HCT116 (cell line): ENCODE results near the gene HERC3. TPM values are rescaled to one million over a fixed set of nuclear protein-coding genes. Genes with fewer than 3 reads are reported as not detected.

Experiments used
- ATAC-seq: fragments of 200-7000 bp; cut with Tn5 transposase; 2 replicates; pipeline ENCODE4 v1.9.1; 2020; ENCODE audit warnings: mild to moderate bottlenecking, moderate library complexity
- BruUV-seq: library from RNA; stranded (reverse); fragments of 400-500 nt; replicated peaks from 2 replicates; lab custom pipeline; 2021; lab: Mats Ljungman, UMichigan
- CTCF ChIA-PET: fragments of 300-600 bp; sonication (Branson Sonifier 250); formaldehyde crosslinking; loops from one replicate; lab custom pipeline; 2021; ENCODE audit warnings: antibody characterized with exemption; lab: Charles Lee
- POLR2A ChIA-PET: fragments of 300-600, 350-600 bp; sonication (Branson Sonifier 250); formaldehyde crosslinking; loops from one replicate; lab custom pipeline; 2021; ENCODE audit warnings: antibody characterized with exemption; lab: Charles Lee
- RAD21 ChIA-PET, 2 experiments: fragments of 300-600 bp; sonication (Branson Sonifier 250); formaldehyde crosslinking; loops; one replicate each; lab custom pipeline; 2023; ENCODE audit warnings: low total read pairs in 2 of 2; ENCODE audit not compliant: uncharacterized antibody in 2 of 2, unreplicated experiment in 2 of 2, low non-redundant PET in 1 of 2; lab: Charles Lee
- DNase-seq: peaks from one replicate; pipeline ENCODE4 v3.0.0-alpha.2; 2010; ENCODE audit warnings: low read depth, low spot score
- H2AFZ ChIP-seq: fragments of 200-600 bp; shearing (Covaris generic), sonication (generic); 2 replicates; pipeline ENCODE4 v1.6.1; 2017; ENCODE audit warnings: low read depth, mixed run types, mixed read lengths, antibody characterized with exemption, low read length; ENCODE audit not compliant: poor library complexity, severe bottlenecking
- H3K27ac ChIP-seq: 2 replicates; pipeline ENCODE4 v1.5.1; 2012; ENCODE audit warnings: low read depth, low read length
- H3K27me3 ChIP-seq: fragments of 200-600 bp; sonication (generic); 2 replicates; pipeline ENCODE4 v1.6.1; 2016; ENCODE audit warnings: mixed run types, low read length, mixed read lengths; ENCODE audit not compliant: insufficient read depth
- H3K36me3 ChIP-seq, 2 experiments: fragments of 200-500 bp in 1 of 2; fragments of 200-600 bp in 1 of 2; sonication (Bioruptor generic) in 1 of 2; sonication (generic) in 1 of 2; 2 replicates each; pipeline versions ENCODE4 v1.5.1 to v1.6.1; 2014 to 2016; ENCODE audit warnings: low read length in 2 of 2, inconsistent platforms in 1 of 2, mixed read lengths in 1 of 2, mixed run types in 1 of 2; ENCODE audit not compliant: insufficient read depth in 2 of 2, control insufficient read depth in 1 of 2
- H3K4me1 ChIP-seq, 2 experiments: fragments of 200-600 bp in 1 of 2; sonication (generic) in 1 of 2; 2 replicates each; pipeline versions ENCODE4 v1.5.1 to v1.6.1; 2012 to 2017; ENCODE audit warnings: low read length in 2 of 2, inconsistent platforms in 1 of 2, mild to moderate bottlenecking in 1 of 2, mixed read lengths in 1 of 2, mixed run types in 1 of 2, moderate library complexity in 1 of 2; ENCODE audit not compliant: insufficient read depth in 2 of 2, control insufficient read depth in 1 of 2
- H3K4me2 ChIP-seq: fragments of 200-600 bp; sonication (generic); 2 replicates; pipeline ENCODE4 v1.6.1; 2017; ENCODE audit warnings: mixed run types, low read length, mixed read lengths
- H3K4me3 ChIP-seq, 2 experiments: fragments of 200-600 bp in 1 of 2; sonication (generic) in 1 of 2; replicated peaks in 1 of 2; 2 replicates each; pipeline ENCODE4 v1.5.1; 2011 to 2016; ENCODE audit warnings: low read length in 2 of 2, control low read depth in 1 of 2, low read depth in 1 of 2, mild to moderate bottlenecking in 1 of 2, mixed read lengths in 1 of 2, mixed run types in 1 of 2
- H3K79me2 ChIP-seq: fragments of 200-600 bp; sonication (generic); 2 replicates; pipeline ENCODE4 v1.6.1; 2017; ENCODE audit warnings: mild to moderate bottlenecking, mixed run types, low read length, moderate library complexity, mixed read lengths; ENCODE audit not compliant: insufficient read depth
- H3K9ac ChIP-seq: fragments of 200-600 bp; sonication (generic); 2 replicates; pipeline ENCODE4 v1.6.1; 2016; ENCODE audit warnings: low read length, mixed read lengths
- H3K9me2 ChIP-seq: fragments of 200-600 bp; sonication (generic), shearing (Covaris generic); 2 replicates; pipeline ENCODE4 v1.6.1; 2017; ENCODE audit warnings: mixed run types, mild to moderate bottlenecking, moderate library complexity; ENCODE audit not compliant: insufficient read depth
- H3K9me3 ChIP-seq, 2 experiments: fragments of 200-500 bp in 1 of 2; fragments of 200-600 bp in 1 of 2; sonication (Bioruptor generic) in 1 of 2; sonication (generic) in 1 of 2; 2 replicates each; pipeline ENCODE4 v1.6.1; 2014 to 2017; ENCODE audit warnings: low read length in 2 of 2, mixed read lengths in 2 of 2, inconsistent platforms in 1 of 2, low read depth in 1 of 2, mild to moderate bottlenecking in 1 of 2, mixed run types in 1 of 2, moderate library complexity in 1 of 2; ENCODE audit not compliant: control insufficient read depth in 1 of 2, insufficient read depth in 1 of 2
- H4K20me1 ChIP-seq: fragments of 200-600 bp; sonication (generic), shearing (Covaris generic); 2 replicates; pipeline ENCODE4 v1.6.1; 2017; ENCODE audit warnings: mixed run types, mild to moderate bottlenecking, moderate library complexity; ENCODE audit not compliant: insufficient read depth
- CBX3 ChIP-seq: IDR thresholded peaks from 2 replicates; pipeline ENCODE4 v1.6.1; 2012; ENCODE audit warnings: low read depth
- CEBPB ChIP-seq: IDR thresholded peaks from 2 replicates; pipeline ENCODE4 v1.6.1; 2012; ENCODE audit warnings: low read depth
- EZH2 ChIP-seq: fragments of 200-600 bp; sonication (generic); IDR thresholded peaks from 2 replicates; pipeline ENCODE4 v1.6.1; 2017; ENCODE audit warnings: antibody characterized with exemption, mixed run types
- JUND ChIP-seq: IDR thresholded peaks from 2 replicates; pipeline ENCODE4 v1.6.1; 2012
- REST ChIP-seq: IDR thresholded peaks from 2 replicates; pipeline ENCODE4 v1.6.1; 2012; ENCODE audit warnings: low read depth
- SIN3A ChIP-seq: IDR thresholded peaks from 2 replicates; pipeline ENCODE4 v1.6.1; 2012; ENCODE audit warnings: low read depth
- SP1 ChIP-seq: IDR thresholded peaks from 2 replicates; pipeline ENCODE4 v1.6.1; 2012; ENCODE audit warnings: low read depth
- YY1 ChIP-seq: IDR thresholded peaks from 2 replicates; pipeline ENCODE4 v1.6.1; 2011; ENCODE audit warnings: low read length, low read depth, moderate library complexity, mild to moderate bottlenecking; ENCODE audit not compliant: insufficient replicate concordance; ENCODE audit errors: extremely low read depth
- intact Hi-C: fragments of 100-400 bp; cut with micrococcal nuclease; formaldehyde crosslinking; loops from 2 replicates; pipeline ENCODE4 v1.10.0; 2022
- total RNA-seq: library from RNA; stranded (reverse); gene quantifications from one replicate; pipeline ENCODE4 v1.2.1, GENCODE V29; 2021; ENCODE audit not compliant: unreplicated experiment
- TF ChIP-seq, protein P1 (sequence below): IDR thresholded peaks from 2 replicates; pipeline ENCODE4 v1.6.1; 2012
- TF ChIP-seq, protein P2 (sequence below): IDR thresholded peaks from 2 replicates; pipeline ENCODE4 v1.6.1; 2011; ENCODE audit warnings: mild to moderate bottlenecking, low read length, moderate library complexity; ENCODE audit not compliant: insufficient replicate concordance; ENCODE audit errors: extremely low read depth

Gene HERC3
- total RNA-seq, 1 experiment from 2014 or later = 10.8 TPM

GRCh38 chr4:88693792-88694191 lies 101.5 kb downstream of the HERC3 start:
- no peaks in the 10 kb centered on the region for H3K9me2 ChIP-seq
- no peak for ATAC-seq
- TF ChIP-seq CEBPB = no peak
- TF ChIP-seq JUND = no peak
- TF ChIP-seq YY1 = no peak
- TF ChIP-seq, protein P1, sequence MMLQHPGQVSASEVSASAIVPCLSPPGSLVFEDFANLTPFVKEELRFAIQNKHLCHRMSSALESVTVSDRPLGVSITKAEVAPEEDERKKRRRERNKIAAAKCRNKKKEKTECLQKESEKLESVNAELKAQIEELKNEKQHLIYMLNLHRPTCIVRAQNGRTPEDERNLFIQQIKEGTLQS = no peak
- no peak for TF ChIP-seq CBX3
- TF ChIP-seq REST = no peak
- no peak for TF ChIP-seq EZH2
- TF ChIP-seq SP1 = no peak
- TF ChIP-seq SIN3A = no peak
- TF ChIP-seq, protein P2, sequence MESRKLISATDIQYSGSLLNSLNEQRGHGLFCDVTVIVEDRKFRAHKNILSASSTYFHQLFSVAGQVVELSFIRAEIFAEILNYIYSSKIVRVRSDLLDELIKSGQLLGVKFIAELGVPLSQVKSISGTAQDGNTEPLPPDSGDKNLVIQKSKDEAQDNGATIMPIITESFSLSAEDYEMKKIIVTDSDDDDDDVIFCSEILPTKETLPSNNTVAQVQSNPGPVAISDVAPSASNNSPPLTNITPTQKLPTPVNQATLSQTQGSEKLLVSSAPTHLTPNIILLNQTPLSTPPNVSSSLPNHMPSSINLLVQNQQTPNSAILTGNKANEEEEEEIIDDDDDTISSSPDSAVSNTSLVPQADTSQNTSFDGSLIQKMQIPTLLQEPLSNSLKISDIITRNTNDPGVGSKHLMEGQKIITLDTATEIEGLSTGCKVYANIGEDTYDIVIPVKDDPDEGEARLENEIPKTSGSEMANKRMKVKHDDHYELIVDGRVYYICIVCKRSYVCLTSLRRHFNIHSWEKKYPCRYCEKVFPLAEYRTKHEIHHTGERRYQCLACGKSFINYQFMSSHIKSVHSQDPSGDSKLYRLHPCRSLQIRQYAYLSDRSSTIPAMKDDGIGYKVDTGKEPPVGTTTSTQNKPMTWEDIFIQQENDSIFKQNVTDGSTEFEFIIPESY = no peak
- peaks cover 0 to 5% of the 10 kb centered on the region in 2 experiments; a peak in 1 of 4 replicates for H3K4me1 ChIP-seq
- DNase-seq = no peak
- no peak overlapping the region for H3K4me2 ChIP-seq
- H3K9ac ChIP-seq = no peak overlapping the region
- BruUV-seq = no TSS peak
- CTCF ChIA-PET = no interaction called here
- intact Hi-C loops = no loop called here
- H3K36me3 ChIP-seq = no peaks in the 10 kb centered on the region
- H3K27ac ChIP-seq = no peak overlapping the region
- no peaks in the 10 kb centered on the region for H3K27me3 ChIP-seq
- POLR2A ChIA-PET = no interaction called here
- no peaks in the 10 kb centered on the region for H3K79me2 ChIP-seq
- H4K20me1 ChIP-seq = no peaks in the 10 kb centered on the region
- H3K9me3 ChIP-seq = no peaks in the 10 kb centered on the region
- H3K4me3 ChIP-seq = no peak overlapping the region
- RAD21 ChIA-PET = no interaction called here
- H2AFZ ChIP-seq = no peak overlapping the region
